HepG2 (cell line): ENCODE results near the gene PRPSAP1. TPM values are rescaled to one million over a fixed set of nuclear protein-coding genes. Genes with fewer than 3 reads are reported as not detected.

Experiments
- ARNT2 ChIP-seq: sonication (generic); formaldehyde crosslinking; IDR thresholded peaks from 2 replicates; pipeline ENCODE4 v1.8.0; 2022; ENCODE audit warnings: mild to moderate bottlenecking, low read depth, missing genetic modification reagents, moderate library complexity
- ESRRA ChIP-seq: sonication (generic); formaldehyde crosslinking; IDR thresholded peaks from 2 replicates; pipeline ENCODE4 v1.5.1; 2020; ENCODE audit warnings: mild to moderate bottlenecking, low read depth, missing genetic modification reagents
- HBP1 ChIP-seq: IDR thresholded peaks from 2 replicates; pipeline ENCODE4 v1.6.1; 2016; ENCODE audit warnings: low read depth, control low read depth
- HIVEP1 ChIP-seq: sonication (generic); formaldehyde crosslinking; IDR thresholded peaks from 2 replicates; pipeline ENCODE4 v1.4.0; 2020; ENCODE audit warnings: mild to moderate bottlenecking, missing genetic modification reagents
- HOXA7 ChIP-seq: sonication (generic); formaldehyde crosslinking; IDR thresholded peaks from 2 replicates; pipeline ENCODE4 v1.8.1; 2022; ENCODE audit warnings: mild to moderate bottlenecking, missing genetic modification reagents, moderate library complexity
- MAFG ChIP-seq: sonication (generic); formaldehyde crosslinking; IDR thresholded peaks from 2 replicates; pipeline ENCODE4 v1.5.1; 2020; ENCODE audit warnings: mild to moderate bottlenecking, missing genetic modification reagents
- MAFK ChIP-seq, 2 experiments: IDR thresholded peaks in 1 of 2; conservative IDR thresholded peaks in 1 of 2; 2 replicates each; pipeline ENCODE4 v1.6.1; 2011; ENCODE audit warnings: improper control_type of control experiment in 2 of 2, low read length in 2 of 2
- NR2C2 ChIP-seq: sonication (generic); formaldehyde crosslinking; IDR thresholded peaks from 2 replicates; pipeline ENCODE4 v1.4.0; 2020; ENCODE audit warnings: missing genetic modification reagents, mild to moderate bottlenecking, moderate library complexity, borderline replicate concordance
- PLSCR1 ChIP-seq: sonication (generic); formaldehyde crosslinking; IDR thresholded peaks from 2 replicates; pipeline ENCODE4 v1.5.0; 2020; ENCODE audit warnings: missing genetic modification reagents, mild to moderate bottlenecking, borderline replicate concordance
- RFX3 ChIP-seq: IDR thresholded peaks from 2 replicates; pipeline ENCODE4 v1.6.1; 2016; ENCODE audit warnings: missing biosample characterization, missing genetic modification reagents
- TEAD2 ChIP-seq: sonication (generic); formaldehyde crosslinking; IDR thresholded peaks from 2 replicates; pipeline ENCODE4 v1.9.0; 2021; ENCODE audit warnings: missing genetic modification reagents
- ZKSCAN8 ChIP-seq: IDR thresholded peaks from 2 replicates; pipeline ENCODE4 v1.6.1; 2016; ENCODE audit warnings: borderline replicate concordance, missing genetic modification reagents, missing compliant biosample characterization
- ZNF12 ChIP-seq: sonication (generic); formaldehyde crosslinking; IDR thresholded peaks from 2 replicates; pipeline ENCODE4 v1.5.0; 2020; ENCODE audit warnings: missing genetic modification reagents
- ZNF547 ChIP-seq: sonication (generic); formaldehyde crosslinking; IDR thresholded peaks from 2 replicates; pipeline ENCODE4 v1.5.1; 2020; ENCODE audit warnings: mild to moderate bottlenecking, missing genetic modification reagents
- ZNF605 ChIP-seq: sonication (generic); formaldehyde crosslinking; IDR thresholded peaks from 2 replicates; pipeline ENCODE4 v1.8.0; 2022; ENCODE audit warnings: mild to moderate bottlenecking, missing genetic modification reagents
- ZNF7 ChIP-seq: IDR thresholded peaks from 2 replicates; pipeline ENCODE4 v1.6.1; 2016; ENCODE audit warnings: missing biosample characterization, missing genetic modification reagents
- ZNF75D ChIP-seq: sonication (generic); formaldehyde crosslinking; IDR thresholded peaks from 2 replicates; pipeline ENCODE4 v1.8.1; 2023; ENCODE audit warnings: missing genetic modification reagents, mild to moderate bottlenecking, borderline replicate concordance
- ZNF790 ChIP-seq: sonication (generic); formaldehyde crosslinking; IDR thresholded peaks from 2 replicates; pipeline ENCODE4 v1.8.0; 2022; ENCODE audit warnings: missing genetic modification reagents, mild to moderate bottlenecking, borderline replicate concordance
- ZNF792 ChIP-seq: IDR thresholded peaks from 2 replicates; pipeline ENCODE4 v1.6.1; 2016
- ZNF883 ChIP-seq: sonication (generic); formaldehyde crosslinking; IDR thresholded peaks from 2 replicates; pipeline ENCODE4 v1.5.1; 2020; ENCODE audit warnings: mild to moderate bottlenecking, missing genetic modification reagents; ENCODE audit errors: not compliant biosample characterization
- ZNF891 ChIP-seq: sonication (generic); formaldehyde crosslinking; IDR thresholded peaks from 2 replicates; pipeline ENCODE4 v1.5.0; 2020; ENCODE audit warnings: mild to moderate bottlenecking, missing genetic modification reagents
- ZZZ3 ChIP-seq: sonication (generic); formaldehyde crosslinking; IDR thresholded peaks from 2 replicates; pipeline ENCODE4 v1.4.0; 2020; ENCODE audit warnings: missing genetic modification reagents, mild to moderate bottlenecking, borderline replicate concordance
- polyA plus RNA-seq, 8 experiments: library from polyadenylated mRNA; depleted of rRNA in 3 of 8; stranded (reverse) in 7 of 8; unstranded in 1 of 8; fragments of >200 nt; fragmentation: Illumina TruSeq in 4 of 8; extraction: Trizol in 4 of 8; gene quantifications; 2 replicates each; pipeline versions ENCODE4 v1.2.1 to v1.2.3, GENCODE V29; 2011 to 2016; ENCODE audit warnings: low read depth in 4 of 8, missing spikeins in 1 of 8, mixed read lengths in 1 of 8; ENCODE audit not compliant: insufficient read depth in 1 of 8
- total RNA-seq, 5 experiments: library from RNA; depleted of rRNA; stranded (reverse); fragments of >200 nt; fragmentation: Illumina TruSeq; extraction: Trizol; gene quantifications; 2 replicates each; pipeline ENCODE4 v1.2.3, GENCODE V29; 2016; ENCODE audit warnings: low read depth in 1 of 5
- TF ChIP-seq, protein P1 (sequence below): sonication (generic); formaldehyde crosslinking; IDR thresholded peaks from 2 replicates; pipeline ENCODE4 v1.4.0; 2020; ENCODE audit warnings: missing genetic modification reagents, borderline replicate concordance
- TF ChIP-seq, protein P2 (sequence below): sonication (generic); formaldehyde crosslinking; IDR thresholded peaks from 2 replicates; pipeline ENCODE4 v1.4.0; 2020; ENCODE audit warnings: mild to moderate bottlenecking, missing genetic modification reagents
- TF ChIP-seq, protein P3 (sequence below): sonication (generic); formaldehyde crosslinking; IDR thresholded peaks from 2 replicates; pipeline ENCODE4 v1.5.1; 2020; ENCODE audit warnings: missing genetic modification reagents, mild to moderate bottlenecking, borderline replicate concordance

The PRPSAP1 gene
- total and polyA plus RNA-seq, 2 of the 13 experiments (the other 11 are each of a cell fraction or from before 2014, with no cell fraction given), result 91.1 to 314 TPM

DNA sequence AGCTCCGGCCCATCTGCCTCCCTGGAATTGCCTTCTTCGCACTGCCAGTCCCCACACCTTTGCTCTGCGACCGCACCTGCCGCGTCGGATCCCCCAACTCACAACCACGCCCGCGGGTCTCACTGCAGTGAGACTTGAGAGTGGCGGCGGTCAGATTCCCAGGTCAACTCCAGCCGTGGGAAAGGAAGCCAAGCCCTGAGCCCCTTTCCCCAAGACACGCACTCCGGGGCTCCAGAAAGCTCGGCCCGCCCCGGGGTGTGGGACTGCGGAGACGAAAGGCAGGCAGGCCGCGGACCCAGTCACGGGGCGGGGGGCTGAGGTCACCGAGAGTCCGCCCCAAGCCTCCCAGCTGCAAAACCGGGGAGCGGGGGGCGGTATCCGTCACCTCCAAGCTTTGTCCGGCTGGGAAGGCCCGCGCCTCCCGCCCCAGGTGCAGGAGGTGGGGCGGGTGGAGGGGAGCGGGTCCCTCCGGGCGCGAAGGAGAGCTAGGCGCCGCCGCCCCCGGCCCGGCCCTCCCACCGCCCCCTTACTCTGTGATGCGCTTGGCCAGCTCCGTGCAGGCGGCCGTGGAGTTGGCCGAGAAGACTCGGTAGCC lies 615 bp downstream of the PRPSAP1 start (continued):
- TF ChIP-seq ZNF883 (no peak), NR2C2 (CRISPR knock-in tag) (no peak; the same call in 1 of the 2 replicates), ZNF792 (CRISPR knock-in tag) (no peak), MAFG (CRISPR knock-in tag) (no peak), ZZZ3 (CRISPR knock-in tag) (peak; percentile 57; the same call in 1 of the 2 replicates), ZKSCAN8 (CRISPR knock-in tag) (no peak), ESRRA (CRISPR knock-in tag) (no peak; the same call in 1 of the 2 replicates), ZNF790 (CRISPR knock-in tag) (no peak), ZNF7 (CRISPR knock-in tag) (no peak), TEAD2 (CRISPR knock-in tag) (no peak; the same call in 1 of the 2 replicates), ZNF891 (CRISPR knock-in tag) (peak; percentile 60; the same call in 1 of the 2 replicates), MAFK (conservative IDR thresholded peaks at IDR 0.05 in 1 of 2, IDR thresholded peaks at IDR 0.05 in 1 of 2; ENCODE audit: low read length in 2 of 2) (no peak), PLSCR1 (CRISPR knock-in tag) (no peak), RFX3 (CRISPR knock-in tag) (no peak), ZNF605 (peak; percentile 93), HBP1 (CRISPR knock-in tag) (no peak), ZNF12 (CRISPR knock-in tag) (no peak; the same call in 1 of the 2 replicates), HOXA7 (no peak), ZNF75D (no peak), ARNT2 (CRISPR knock-in tag) (no peak; the same call in 1 of the 2 replicates), HIVEP1 (CRISPR knock-in tag) (peak; percentile 47; the same call in 1 of the 2 replicates), ZNF547 (no peak)
- TF ChIP-seq, protein P1, sequence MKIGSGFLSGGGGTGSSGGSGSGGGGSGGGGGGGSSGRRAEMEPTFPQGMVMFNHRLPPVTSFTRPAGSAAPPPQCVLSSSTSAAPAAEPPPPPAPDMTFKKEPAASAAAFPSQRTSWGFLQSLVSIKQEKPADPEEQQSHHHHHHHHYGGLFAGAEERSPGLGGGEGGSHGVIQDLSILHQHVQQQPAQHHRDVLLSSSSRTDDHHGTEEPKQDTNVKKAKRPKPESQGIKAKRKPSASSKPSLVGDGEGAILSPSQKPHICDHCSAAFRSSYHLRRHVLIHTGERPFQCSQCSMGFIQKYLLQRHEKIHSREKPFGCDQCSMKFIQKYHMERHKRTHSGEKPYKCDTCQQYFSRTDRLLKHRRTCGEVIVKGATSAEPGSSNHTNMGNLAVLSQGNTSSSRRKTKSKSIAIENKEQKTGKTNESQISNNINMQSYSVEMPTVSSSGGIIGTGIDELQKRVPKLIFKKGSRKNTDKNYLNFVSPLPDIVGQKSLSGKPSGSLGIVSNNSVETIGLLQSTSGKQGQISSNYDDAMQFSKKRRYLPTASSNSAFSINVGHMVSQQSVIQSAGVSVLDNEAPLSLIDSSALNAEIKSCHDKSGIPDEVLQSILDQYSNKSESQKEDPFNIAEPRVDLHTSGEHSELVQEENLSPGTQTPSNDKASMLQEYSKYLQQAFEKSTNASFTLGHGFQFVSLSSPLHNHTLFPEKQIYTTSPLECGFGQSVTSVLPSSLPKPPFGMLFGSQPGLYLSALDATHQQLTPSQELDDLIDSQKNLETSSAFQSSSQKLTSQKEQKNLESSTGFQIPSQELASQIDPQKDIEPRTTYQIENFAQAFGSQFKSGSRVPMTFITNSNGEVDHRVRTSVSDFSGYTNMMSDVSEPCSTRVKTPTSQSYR (CRISPR knock-in tag), result no peak
- TF ChIP-seq, protein P2, sequence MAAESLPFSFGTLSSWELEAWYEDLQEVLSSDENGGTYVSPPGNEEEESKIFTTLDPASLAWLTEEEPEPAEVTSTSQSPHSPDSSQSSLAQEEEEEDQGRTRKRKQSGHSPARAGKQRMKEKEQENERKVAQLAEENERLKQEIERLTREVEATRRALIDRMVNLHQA (CRISPR knock-in tag), result no peak
- TF ChIP-seq, protein P3, sequence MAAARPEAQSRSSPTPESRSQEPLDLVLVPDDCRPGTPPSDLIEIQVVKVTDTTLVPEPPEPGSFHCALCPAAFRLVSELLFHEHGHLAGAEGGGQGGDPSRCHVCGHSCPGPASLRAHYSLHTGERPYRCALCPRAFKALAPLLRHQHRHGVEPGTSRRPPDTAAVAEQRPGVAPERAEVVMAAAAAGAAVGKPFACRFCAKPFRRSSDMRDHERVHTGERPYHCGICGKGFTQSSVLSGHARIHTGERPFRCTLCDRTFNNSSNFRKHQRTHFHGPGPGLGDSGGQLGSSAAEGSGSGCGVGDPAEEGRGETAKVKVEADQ (CRISPR knock-in tag), result no peak
